Hematopoietic multipotent progenitor cell (in vitro differentiated cells): Measurements from ENCODE around the gene CYB5A. TPM values are rescaled to one million over a fixed set of nuclear protein-coding genes. Genes with fewer than 3 reads are reported as not detected.
"Not testable (repeated sequence)": the region's sequence is repeated elsewhere in the genome, so short reads cannot be mapped to it uniquely, and the experiment has no call there.

Experiments
- DNase-seq, 3 donors: peaks; one replicate each; pipeline ENCODE4 v3.0.0-alpha.2; 2011 to 2015; ENCODE audit warnings: low read depth in 2 of 3, low spot score in 2 of 3
- total RNA-seq: library from RNA; depleted of rRNA; stranded (reverse); fragments of >200 nt; gene quantifications from one replicate; pipeline ENCODE4 v1.2.3, GENCODE V29; 2012

Gene CYB5A
- total RNA-seq, result 24.2 TPM

GRCh38 chr18:74291771-74292540, at the start of gene CYB5A:
Gene CYB5A (minus strand): TSS chr18:74291963. CDS start chr18:74291875, 88 bp downstream.
- peak; percentile 97 to 99 (median 98) for DNase-seq

GRCh38 chr18:74337912-74338309, 46.1 kb upstream of the CYB5A start:
- DNase-seq, result no peak

- DNase-seq, result no peak
Observed at GRCh38 chr18:74337155-74337911, 45.6 kb upstream of the CYB5A start.

- DNase-seq, result no peak
Observed at GRCh38 chr18:74336656-74337055, 44.9 kb upstream of the CYB5A start.

GRCh38 chr18:74334242-74334893, 42.6 kb upstream of the CYB5A start:
- DNase-seq, result no peak

GRCh38 chr18:74333091-74333490, 41.3 kb upstream of the CYB5A start:
- no peak for DNase-seq

- peak in 2 of 3 donors; percentile 17 to 28 for DNase-seq
Observed at GRCh38 chr18:74331404-74331803, 39.6 kb upstream of the CYB5A start.

GRCh38 chr18:74329688-74330205, 38.0 kb upstream of the CYB5A start:
- DNase-seq, result no peak

- DNase-seq, result no peak
Observed at GRCh38 chr18:74328206-74328605, 36.4 kb upstream of the CYB5A start.

- DNase-seq, result not testable (repeated sequence)
Observed at GRCh38 chr18:74326791-74327190, 35.0 kb upstream of the CYB5A start.

GRCh38 chr18:74326231-74326630, 34.5 kb upstream of the CYB5A start:
- DNase-seq, result no peak

GRCh38 chr18:74316257-74317170, 24.8 kb upstream of the CYB5A start:
- DNase-seq, result no peak

- DNase-seq, result no peak
Observed at GRCh38 chr18:74315464-74316256, 23.9 kb upstream of the CYB5A start, which contains the start of gene C18orf63. Gene C18orf63 (plus strand): TSS chr18:74315839. CDS start chr18:74317866, 2,027 bp downstream.

GRCh38 chr18:74314759-74315463, 23.1 kb upstream of the CYB5A start:
- DNase-seq, result no peak

GRCh38 chr18:74311000-74311399, 19.2 kb upstream of the CYB5A start:
- DNase-seq, result no peak

GRCh38 chr18:74310411-74310810, 18.6 kb upstream of the CYB5A start:
- peak in 1 of 3 donors; percentile 30 for DNase-seq

GRCh38 chr18:74303936-74304335, 12.2 kb upstream of the CYB5A start:
- DNase-seq, result no peak

GRCh38 chr18:74303306-74303705, 11.5 kb upstream of the CYB5A start:
- no peak for DNase-seq

GRCh38 chr18:74299746-74300145, 8.0 kb upstream of the CYB5A start:
- no peak for DNase-seq
